C4-2B (cell line): ENCODE results near the gene ZNF467.

Source experiments
- ZFX ChIP-seq: fragments of 450-650 bp; IDR thresholded peaks from 2 replicates; pipeline ENCODE4 v1.6.1; 2017
- TF ChIP-seq, protein P1 (sequence below): fragments of 450-650 bp; conservative IDR thresholded peaks from 2 replicates; pipeline ENCODE4 v1.5.1; 2017; ENCODE audit warnings: mild to moderate bottlenecking

DNA sequence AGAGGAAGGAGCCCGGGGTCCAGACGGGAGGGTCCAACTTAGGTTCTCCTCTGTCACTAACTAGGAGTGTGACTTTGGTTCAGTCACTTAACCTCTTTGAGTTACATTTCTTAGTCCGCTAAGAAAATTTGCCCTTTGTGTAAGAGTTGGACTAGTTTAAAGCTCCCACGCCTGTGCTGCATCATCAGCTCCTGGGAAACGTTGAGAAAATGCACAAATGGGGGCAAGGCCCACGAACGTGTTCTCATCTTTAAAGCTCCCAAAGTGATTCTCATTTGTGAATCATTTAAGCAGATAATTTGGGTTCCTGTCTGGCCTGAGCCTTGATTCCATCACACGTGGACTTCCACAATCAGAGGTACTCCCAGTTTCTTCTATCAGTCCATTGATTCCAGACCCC, 6.3 kb downstream of the ZNF467 start:
- TF ChIP-seq, protein P1, sequence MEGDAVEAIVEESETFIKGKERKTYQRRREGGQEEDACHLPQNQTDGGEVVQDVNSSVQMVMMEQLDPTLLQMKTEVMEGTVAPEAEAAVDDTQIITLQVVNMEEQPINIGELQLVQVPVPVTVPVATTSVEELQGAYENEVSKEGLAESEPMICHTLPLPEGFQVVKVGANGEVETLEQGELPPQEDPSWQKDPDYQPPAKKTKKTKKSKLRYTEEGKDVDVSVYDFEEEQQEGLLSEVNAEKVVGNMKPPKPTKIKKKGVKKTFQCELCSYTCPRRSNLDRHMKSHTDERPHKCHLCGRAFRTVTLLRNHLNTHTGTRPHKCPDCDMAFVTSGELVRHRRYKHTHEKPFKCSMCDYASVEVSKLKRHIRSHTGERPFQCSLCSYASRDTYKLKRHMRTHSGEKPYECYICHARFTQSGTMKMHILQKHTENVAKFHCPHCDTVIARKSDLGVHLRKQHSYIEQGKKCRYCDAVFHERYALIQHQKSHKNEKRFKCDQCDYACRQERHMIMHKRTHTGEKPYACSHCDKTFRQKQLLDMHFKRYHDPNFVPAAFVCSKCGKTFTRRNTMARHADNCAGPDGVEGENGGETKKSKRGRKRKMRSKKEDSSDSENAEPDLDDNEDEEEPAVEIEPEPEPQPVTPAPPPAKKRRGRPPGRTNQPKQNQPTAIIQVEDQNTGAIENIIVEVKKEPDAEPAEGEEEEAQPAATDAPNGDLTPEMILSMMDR: no peak
- no peak for TF ChIP-seq ZFX
